SK-N-SH (cell line): ENCODE results near the gene PLSCR3. TPM values are rescaled to one million over a fixed set of nuclear protein-coding genes. Genes with fewer than 3 reads are reported as not detected.

Source experiments
- CTCF ChIA-PET: fragments of 300-600, 350-600 bp; formaldehyde crosslinking; extraction: SDS; loops from one replicate; lab custom pipeline; 2021; lab: Yijun Ruan, JAX
- POLR2A ChIA-PET: fragments of 350-600 bp; sonication (Branson Sonifier 250); formaldehyde crosslinking; extraction: SDS; loops from one replicate; lab custom pipeline; 2020; ENCODE audit warnings: antibody characterized with exemption, inconsistent platforms; lab: Yijun Ruan, JAX
- DNase-seq: peaks from one replicate; pipeline ENCODE4 v3.0.0; 2012
- H2AFZ ChIP-seq: fragments of 200-600 bp; sonication (generic); 2 replicates; pipeline ENCODE4 v1.8.1; 2016; ENCODE audit warnings: antibody characterized with exemption, mild to moderate bottlenecking, low read depth
- H3F3A ChIP-seq: fragments of 200-600 bp; sonication (generic); replicated peaks from 2 replicates; pipeline ENCODE3; 2016; ENCODE audit warnings: antibody characterized with exemption, mild to moderate bottlenecking; ENCODE audit not compliant: insufficient read depth
- H3K27ac ChIP-seq, 2 experiments: fragments of 200-500 bp in 1 of 2; fragments of 200-600 bp in 1 of 2; sonication (Bioruptor generic) in 1 of 2; sonication (generic), shearing (Covaris generic) in 1 of 2; 2 replicates each; pipeline versions ENCODE4 v1.5.1 to v1.6.1; 2014 to 2016; ENCODE audit warnings: low read depth in 2 of 2, inconsistent platforms in 1 of 2, low read length in 1 of 2, mild to moderate bottlenecking in 1 of 2, mixed read lengths in 1 of 2
- H3K27me3 ChIP-seq: fragments of 200-600 bp; sonication (generic), shearing (Covaris generic); 2 replicates; pipeline ENCODE4 v1.6.1; 2016; ENCODE audit warnings: mixed run types; ENCODE audit not compliant: insufficient read depth
- H3K36me3 ChIP-seq, 2 experiments: fragments of 200-500 bp in 1 of 2; fragments of 200-600 bp in 1 of 2; sonication (Bioruptor generic) in 1 of 2; sonication (generic) in 1 of 2; replicated peaks in 1 of 2; 2 replicates each; pipeline versions ENCODE3 to v1.5.1; 2014 to 2016; ENCODE audit warnings: low read length in 1 of 2, mild to moderate bottlenecking in 1 of 2; ENCODE audit not compliant: insufficient read depth in 2 of 2, control insufficient read depth in 1 of 2
- H3K4me1 ChIP-seq, 2 experiments: fragments of 200-500 bp in 1 of 2; fragments of 200-600 bp in 1 of 2; sonication (Bioruptor generic) in 1 of 2; sonication (generic), shearing (Covaris generic) in 1 of 2; 2 replicates each; pipeline versions ENCODE4 v1.5.1 to v1.6.1; 2014 to 2016; ENCODE audit warnings: low read depth in 1 of 2, low read length in 1 of 2, mixed run types in 1 of 2; ENCODE audit not compliant: insufficient read depth in 2 of 2, control insufficient read depth in 1 of 2
- H3K4me2 ChIP-seq: fragments of 200-600 bp; sonication (generic), shearing (Covaris generic); 2 replicates; pipeline ENCODE4 v1.6.1; 2017; ENCODE audit warnings: mixed run types
- H3K4me3 ChIP-seq, 2 experiments: fragments of 200-500 bp in 1 of 2; fragments of 200-600 bp in 1 of 2; sonication (Bioruptor generic) in 1 of 2; sonication (generic), shearing (Covaris generic) in 1 of 2; 2 replicates each; pipeline versions ENCODE4 v1.5.1 to v1.8.1; 2014 to 2016; ENCODE audit warnings: low read depth in 2 of 2, inconsistent platforms in 1 of 2, low read length in 1 of 2, mild to moderate bottlenecking in 1 of 2, mixed read lengths in 1 of 2, moderate library complexity in 1 of 2
- H3K79me2 ChIP-seq: fragments of 200-600 bp; sonication (generic); 2 replicates; pipeline ENCODE4 v1.8.1; 2017; ENCODE audit warnings: mild to moderate bottlenecking; ENCODE audit not compliant: insufficient read depth
- H3K9ac ChIP-seq: fragments of 200-600 bp; sonication (generic); 2 replicates; pipeline ENCODE4 v1.6.1; 2017; ENCODE audit warnings: mixed run types
- H3K9me2 ChIP-seq: fragments of 200-600 bp; sonication (generic); 2 replicates; pipeline ENCODE4 v1.6.1; 2017; ENCODE audit warnings: mixed run types
- H3K9me3 ChIP-seq: fragments of 200-600 bp; sonication (generic); 2 replicates; pipeline ENCODE4 v1.6.1; 2017; ENCODE audit warnings: mixed run types, mild to moderate bottlenecking, moderate library complexity
- H4K20me1 ChIP-seq: fragments of 200-600 bp; sonication (generic); 2 replicates; pipeline ENCODE4 v1.6.1; 2017; ENCODE audit warnings: mild to moderate bottlenecking, mixed run types; ENCODE audit not compliant: insufficient read depth
- CTCF ChIP-seq: fragments of 200-600 bp; sonication (generic); IDR thresholded peaks from 2 replicates; pipeline ENCODE4 v1.6.1; 2017; ENCODE audit warnings: antibody characterized with exemption, mild to moderate bottlenecking, moderate library complexity
- FOXM1 ChIP-seq: IDR thresholded peaks from 2 replicates; pipeline ENCODE4 v1.4.0; 2012; ENCODE audit warnings: low read depth, mild to moderate bottlenecking
- GABPA ChIP-seq: IDR thresholded peaks from 2 replicates; pipeline ENCODE4 v1.4.0; 2012; ENCODE audit warnings: low read depth, mild to moderate bottlenecking
- GATA2 ChIP-seq: sonication (generic); formaldehyde crosslinking; IDR thresholded peaks from 2 replicates; pipeline ENCODE4 v1.5.0; 2020; ENCODE audit warnings: mild to moderate bottlenecking, missing genetic modification reagents
- RAD21 ChIP-seq: IDR thresholded peaks from 2 replicates; pipeline ENCODE4 v1.6.1; 2012; ENCODE audit warnings: mild to moderate bottlenecking, low read length
- SIN3A ChIP-seq: IDR thresholded peaks from 2 replicates; pipeline ENCODE4 v1.6.1; 2012; ENCODE audit warnings: low read depth, mild to moderate bottlenecking, low read length, moderate library complexity, borderline replicate concordance
- SMC3 ChIP-seq: IDR thresholded peaks from 2 replicates; pipeline ENCODE4 v1.6.1; 2012; ENCODE audit warnings: low read depth, low read length, improper control_type of control experiment
- TAF1 ChIP-seq: IDR thresholded peaks from 2 replicates; pipeline ENCODE4 v1.6.1; 2012; ENCODE audit warnings: low read depth, mild to moderate bottlenecking, low read length, moderate library complexity, borderline replicate concordance
- USF2 ChIP-seq: fragments of 150-350 bp; IDR thresholded peaks from 2 replicates; pipeline ENCODE4 v1.6.1; 2017; ENCODE audit warnings: antibody characterized with exemption, low read length, low read depth, borderline replicate concordance
- WGBS: methylation state at CpG from one replicate; pipeline ENCODE4 v1.1.6; 2017; ENCODE audit warnings: low lambda C conversion rate; 5-methylcytosine and 5-hydroxymethylcytosine counted together
- polyA plus RNA-seq, 3 experiments: library from polyadenylated mRNA; depleted of rRNA; stranded (reverse); fragments of >200 nt; gene quantifications; 2 replicates each; pipeline ENCODE4 v1.2.3, GENCODE V29; 2012
- TF ChIP-seq, protein P1 (sequence below): IDR thresholded peaks from 2 replicates; pipeline ENCODE4 v1.4.0; 2012; ENCODE audit warnings: low read depth, borderline replicate concordance
- TF ChIP-seq, protein P2 (sequence below): IDR thresholded peaks from 2 replicates; pipeline ENCODE4 v1.4.0; 2012; ENCODE audit warnings: low read depth, borderline replicate concordance
- TF ChIP-seq, protein P3 (sequence below): fragments of 150-350 bp; IDR thresholded peaks from 2 replicates; pipeline ENCODE4 v1.6.1; 2016; ENCODE audit warnings: mild to moderate bottlenecking, low read depth, low read length

The PLSCR3 gene
- polyA plus RNA-seq, 1 of the 3 experiments (the other 2 are of a cell fraction), result 95.0 TPM

DNA sequence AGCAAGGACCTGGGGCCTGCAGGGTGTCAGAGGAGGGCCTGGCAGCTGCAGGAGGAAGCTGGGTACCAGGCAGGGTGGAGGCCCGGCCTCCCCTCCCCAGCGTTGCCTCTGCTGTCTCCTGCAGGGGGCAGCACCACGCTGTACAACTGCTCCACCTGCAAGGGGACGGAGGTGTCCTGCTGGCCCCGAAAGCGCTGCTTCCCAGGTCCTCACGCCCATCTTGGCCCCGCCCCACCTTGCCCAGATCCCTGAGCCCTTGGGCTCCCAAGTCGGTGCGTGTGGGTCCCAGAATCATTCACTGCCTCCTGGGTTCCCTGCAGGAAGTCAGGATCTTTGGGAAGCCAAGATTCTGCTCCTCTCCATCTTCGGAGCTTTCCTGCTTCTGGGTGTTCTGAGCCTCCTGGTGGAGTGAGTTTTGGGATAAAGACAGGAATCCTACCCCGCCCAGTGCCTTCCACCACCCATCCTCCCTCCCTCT, 38.2 kb downstream of the PLSCR3 start:
- Histone ChIP-seq H3K27ac (no peak overlapping the region; a peak in 1 of 4 replicates), H3K4me1 (peaks cover 13 to 38% of the 10 kb centered on the region in 2 experiments; a peak in 2 of 4 replicates), H3K36me3 (no peaks in the 10 kb centered on the region), H3K9ac (no peak overlapping the region), H3K9me3 (no peaks in the 10 kb centered on the region), H3K79me2 (peaks cover 29% of the 10 kb centered on the region), H3F3A (peaks cover 3% of the 10 kb centered on the region), H4K20me1 (no peaks in the 10 kb centered on the region), H2AFZ (no peak overlapping the region), H3K27me3 (no peaks in the 10 kb centered on the region), H3K9me2 (no peaks in the 10 kb centered on the region), H3K4me2 (no peak overlapping the region), H3K4me3 (no peak overlapping the region; a peak in 1 of 4 replicates)
- POLR2A ChIA-PET, result interaction anchor here (0.7 to 0.9 kb wide), 3 partner anchors 81 to 205 kb away, joined by 3 read pairs; partner anchors contain the start of gene ZBTB4
- WGBS, result 20% methylated on average over 6 of the region's 12 CpGs
- TF ChIP-seq CTCF (peak; percentile 82), SIN3A (0 out of 2 replicates have a peak, but pooled peaks have one; percentile 46), RAD21 (peak; percentile 86), TAF1 (no peak), SMC3 (peak; percentile 76)
- CTCF ChIA-PET, result interaction anchor here (0.6 to 5.2 kb wide), 56 partner anchors 8 to 331 kb away, joined by 3 to 52 read pairs (median 4); partner anchors contain the start of genes FGF11, NEURL4, NLGN2 and PLSCR3
- peak; percentile 91 for DNase-seq

DNA sequence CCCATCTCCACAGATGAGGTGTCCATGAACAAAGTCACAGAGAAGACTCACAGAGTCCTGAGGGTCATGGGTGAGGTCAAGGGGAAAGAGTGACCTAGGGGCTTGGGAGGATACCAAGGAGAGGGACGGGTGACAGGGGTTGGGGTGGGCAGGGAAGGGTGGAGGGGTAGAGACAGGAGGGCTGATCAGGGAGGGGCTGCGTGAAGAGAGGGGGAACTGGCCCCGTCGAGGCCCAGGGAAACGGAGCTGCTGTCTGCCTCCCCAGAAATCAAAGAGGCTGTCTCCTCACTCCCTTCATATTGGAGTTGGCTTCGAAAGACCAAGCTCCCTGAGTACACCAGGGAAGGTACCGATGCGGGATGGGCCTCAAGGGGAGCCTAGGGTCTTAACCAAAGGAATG, 38.8 kb downstream of the PLSCR3 start:
- no peak overlapping the region for H3K9ac ChIP-seq
- no peak overlapping the region for H2AFZ ChIP-seq
- H3K36me3 ChIP-seq, result no peaks in the 10 kb centered on the region
- no peaks in the 10 kb centered on the region for H3K9me3 ChIP-seq
- peaks cover 13 to 43% of the 10 kb centered on the region in 2 experiments; a peak in 2 of 4 replicates for H3K4me1 ChIP-seq
- POLR2A ChIA-PET, result interaction anchor here (0.7 to 2.0 kb wide), 3 partner anchors 26 to 205 kb away, joined by 3 to 5 read pairs (median 3); partner anchors contain the start of gene ZBTB4
- H3K4me2 ChIP-seq, result no peak overlapping the region
- no peak for DNase-seq
- no peak overlapping the region for H3K4me3 ChIP-seq
- H3K27me3 ChIP-seq, result no peaks in the 10 kb centered on the region
- H4K20me1 ChIP-seq, result no peaks in the 10 kb centered on the region
- peaks cover 5% of the 10 kb centered on the region for H3F3A ChIP-seq
- TF ChIP-seq FOXM1 (no peak), CTCF (no peak), USF2 (no peak), GATA2 (CRISPR knock-in tag) (no peak), GABPA (no peak), SMC3 (no peak)
- TF ChIP-seq, protein P1, sequence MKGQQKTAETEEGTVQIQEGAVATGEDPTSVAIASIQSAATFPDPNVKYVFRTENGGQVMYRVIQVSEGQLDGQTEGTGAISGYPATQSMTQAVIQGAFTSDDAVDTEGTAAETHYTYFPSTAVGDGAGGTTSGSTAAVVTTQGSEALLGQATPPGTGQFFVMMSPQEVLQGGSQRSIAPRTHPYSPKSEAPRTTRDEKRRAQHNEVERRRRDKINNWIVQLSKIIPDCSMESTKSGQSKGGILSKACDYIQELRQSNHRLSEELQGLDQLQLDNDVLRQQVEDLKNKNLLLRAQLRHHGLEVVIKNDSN, result no peak
- TF ChIP-seq, protein P2, sequence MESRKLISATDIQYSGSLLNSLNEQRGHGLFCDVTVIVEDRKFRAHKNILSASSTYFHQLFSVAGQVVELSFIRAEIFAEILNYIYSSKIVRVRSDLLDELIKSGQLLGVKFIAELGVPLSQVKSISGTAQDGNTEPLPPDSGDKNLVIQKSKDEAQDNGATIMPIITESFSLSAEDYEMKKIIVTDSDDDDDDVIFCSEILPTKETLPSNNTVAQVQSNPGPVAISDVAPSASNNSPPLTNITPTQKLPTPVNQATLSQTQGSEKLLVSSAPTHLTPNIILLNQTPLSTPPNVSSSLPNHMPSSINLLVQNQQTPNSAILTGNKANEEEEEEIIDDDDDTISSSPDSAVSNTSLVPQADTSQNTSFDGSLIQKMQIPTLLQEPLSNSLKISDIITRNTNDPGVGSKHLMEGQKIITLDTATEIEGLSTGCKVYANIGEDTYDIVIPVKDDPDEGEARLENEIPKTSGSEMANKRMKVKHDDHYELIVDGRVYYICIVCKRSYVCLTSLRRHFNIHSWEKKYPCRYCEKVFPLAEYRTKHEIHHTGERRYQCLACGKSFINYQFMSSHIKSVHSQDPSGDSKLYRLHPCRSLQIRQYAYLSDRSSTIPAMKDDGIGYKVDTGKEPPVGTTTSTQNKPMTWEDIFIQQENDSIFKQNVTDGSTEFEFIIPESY, result no peak
- TF ChIP-seq, protein P3, sequence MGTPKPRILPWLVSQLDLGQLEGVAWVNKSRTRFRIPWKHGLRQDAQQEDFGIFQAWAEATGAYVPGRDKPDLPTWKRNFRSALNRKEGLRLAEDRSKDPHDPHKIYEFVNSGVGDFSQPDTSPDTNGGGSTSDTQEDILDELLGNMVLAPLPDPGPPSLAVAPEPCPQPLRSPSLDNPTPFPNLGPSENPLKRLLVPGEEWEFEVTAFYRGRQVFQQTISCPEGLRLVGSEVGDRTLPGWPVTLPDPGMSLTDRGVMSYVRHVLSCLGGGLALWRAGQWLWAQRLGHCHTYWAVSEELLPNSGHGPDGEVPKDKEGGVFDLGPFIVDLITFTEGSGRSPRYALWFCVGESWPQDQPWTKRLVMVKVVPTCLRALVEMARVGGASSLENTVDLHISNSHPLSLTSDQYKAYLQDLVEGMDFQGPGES, result no peak
- TF ChIP-seq, all 33 proteins: peak for 0
- H3K79me2 ChIP-seq, result peaks cover 35% of the 10 kb centered on the region
- no peaks in the 10 kb centered on the region for H3K9me2 ChIP-seq
- 81% methylated on average over 8 of the region's 8 CpGs for WGBS
- CTCF ChIA-PET, result interaction anchor here (0.6 to 5.2 kb wide), 43 partner anchors 8 to 332 kb away, joined by 3 to 52 read pairs (median 6); partner anchors contain the start of genes FGF11, NEURL4, NLGN2 and PLSCR3
- H3K27ac ChIP-seq, result peak overlapping the region in 1 of 2 experiments; percentile 17; a peak in 1 of 4 replicates
